NB4 (cell line): Measurements from ENCODE around the gene MAU2.

Experiments used
- DNase-seq: peaks from one replicate; pipeline ENCODE4 v3.0.0; 2010; ENCODE audit warnings: low read depth
- H3K4me3 ChIP-seq: one replicate; pipeline ENCODE4 v1.5.1; 2011; ENCODE audit warnings: mild to moderate bottlenecking, low read depth, low read length, moderate library complexity
- CTCF ChIP-seq: IDR thresholded peaks from one replicate; pipeline ENCODE4 v1.5.1; 2012; ENCODE audit warnings: low read depth, low read length
- MYC ChIP-seq: IDR thresholded peaks from 2 replicates; pipeline ENCODE4 v1.6.1; 2011; ENCODE audit warnings: low read depth, low read length
- POLR2A ChIP-seq: IDR thresholded peaks from 2 replicates; pipeline ENCODE4 v1.6.1; 2011; ENCODE audit warnings: mild to moderate bottlenecking; ENCODE audit not compliant: insufficient read length; ENCODE audit errors: extremely low read depth
- TF ChIP-seq, protein P1 (sequence below): IDR thresholded peaks from 2 replicates; pipeline ENCODE4 v1.6.1; 2011; ENCODE audit warnings: low read depth, low read length

The MAU2 gene

GRCh38 chr19:19308373-19308772 lies 12.3 kb upstream of the MAU2 start:
- DNase-seq: no peak
- TF ChIP-seq MYC (no peak), POLR2A (no peak), CTCF (no peak)
- TF ChIP-seq, protein P1, sequence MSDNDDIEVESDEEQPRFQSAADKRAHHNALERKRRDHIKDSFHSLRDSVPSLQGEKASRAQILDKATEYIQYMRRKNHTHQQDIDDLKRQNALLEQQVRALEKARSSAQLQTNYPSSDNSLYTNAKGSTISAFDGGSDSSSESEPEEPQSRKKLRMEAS: no peak
- no peak overlapping the region for H3K4me3 ChIP-seq

DNA sequence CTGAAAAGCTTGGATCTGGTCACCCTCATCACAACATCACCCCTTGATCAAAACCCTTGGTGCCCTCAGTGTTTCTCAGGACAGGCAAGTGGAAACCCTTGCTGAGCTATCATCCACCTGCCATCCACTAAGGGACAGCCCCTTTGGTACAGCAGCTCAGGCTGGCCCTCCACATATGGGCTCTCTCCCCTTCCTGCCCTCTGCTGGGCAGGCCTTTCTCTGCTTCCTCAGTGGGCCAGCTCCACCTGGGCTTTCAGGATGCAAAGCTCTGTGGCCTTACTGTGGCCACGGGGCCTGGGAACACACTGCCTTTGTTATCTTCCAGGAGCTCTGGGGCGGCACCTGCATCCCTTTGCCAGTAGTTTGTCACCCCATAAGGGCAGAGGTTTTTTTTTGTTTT lies 5.2 kb upstream of the MAU2 start:
- no peak for DNase-seq
- TF ChIP-seq CTCF (peak; percentile 25), MYC (no peak), POLR2A (no peak)
- TF ChIP-seq, protein P1: no peak
- H3K4me3 ChIP-seq: no peak overlapping the region

DNA sequence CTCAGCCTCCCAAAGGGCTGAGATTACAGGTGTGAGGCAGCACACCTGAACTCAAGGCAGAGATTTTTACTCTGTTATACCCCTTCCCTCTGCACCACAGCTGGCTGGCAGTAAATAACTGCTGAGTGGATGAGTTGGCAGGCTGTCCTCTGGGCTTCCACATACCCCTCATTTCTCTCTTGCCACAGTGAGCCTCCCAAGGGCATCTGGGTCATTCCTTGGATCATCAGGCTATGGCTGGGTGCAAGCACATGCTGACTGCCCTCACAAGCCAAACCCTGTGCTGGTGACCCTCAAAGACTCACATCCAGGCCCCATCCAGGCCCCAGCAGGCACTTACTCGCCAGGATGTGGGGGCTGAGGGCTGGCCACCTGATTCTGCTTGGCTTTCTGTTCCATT lies 4.5 kb upstream of the MAU2 start:
- DNase-seq: no peak
- no peak for TF ChIP-seq MYC
- TF ChIP-seq CTCF: no peak
- TF ChIP-seq, protein P1: no peak
- no peak for TF ChIP-seq POLR2A
- H3K4me3 ChIP-seq: no peak overlapping the region

- TF ChIP-seq, protein P1: no peak
- no peak for TF ChIP-seq POLR2A
- no peak for TF ChIP-seq CTCF
- no peak for TF ChIP-seq MYC
- H3K4me3 ChIP-seq: peak overlapping the region; percentile 97
- peak; percentile 36 for DNase-seq
These were observed 783 bp upstream of the MAU2 start for GRCh38 chr19:19319732-19320360.

- TF ChIP-seq CTCF (no peak), POLR2A (no peak), MYC (no peak)
- TF ChIP-seq, protein P1: no peak; the same call in 1 of the 2 replicates
- DNase-seq: peak; percentile 60
- peak overlapping the region; percentile 97 for H3K4me3 ChIP-seq
These were observed 530 bp downstream of the MAU2 start for GRCh38 chr19:19321141-19321577.
